SH-SY5Y (cell line): Measurements from ENCODE around the gene GLI3.

Experiments
- GATA2 ChIP-seq: IDR thresholded peaks from 2 replicates; pipeline ENCODE4 v1.6.1; 2011; ENCODE audit warnings: mild to moderate bottlenecking, low read depth, low read length
- GATA3 ChIP-seq: IDR thresholded peaks from 2 replicates; pipeline ENCODE4 v1.6.1; 2011; ENCODE audit warnings: low read depth, mild to moderate bottlenecking, low read length, moderate library complexity

DNA sequence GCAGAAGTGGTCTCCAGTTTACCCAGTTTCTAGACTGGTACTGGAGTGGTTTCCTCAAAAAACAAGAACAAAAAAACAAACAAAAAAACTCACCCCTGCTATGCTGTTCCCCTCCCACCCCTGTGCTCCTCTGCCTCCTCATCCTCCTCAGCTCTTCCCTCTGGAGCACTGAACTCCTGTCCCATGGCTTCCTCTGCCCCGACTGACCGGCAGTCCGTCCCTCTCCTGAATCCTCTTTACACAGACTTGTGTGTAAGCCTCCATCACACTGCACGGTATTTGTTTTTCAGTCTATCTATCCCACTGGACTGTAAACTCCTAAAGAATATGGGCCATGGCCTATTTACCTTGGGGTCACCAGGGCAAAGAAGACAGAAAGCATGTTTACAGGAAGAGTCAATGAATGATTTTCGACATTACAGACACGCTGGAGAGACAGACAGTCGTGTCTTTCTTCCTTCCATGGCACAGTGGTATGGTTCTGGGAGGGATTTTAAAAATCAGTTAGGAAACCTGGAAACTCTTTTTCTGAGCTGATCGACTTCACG, 265.3 kb downstream of the GLI3 start:
- TF ChIP-seq GATA2, result no peak
- no peak for TF ChIP-seq GATA3
